RWPE1 (cell line): ENCODE results near the gene WDR91.

Experiments
- CTCF ChIA-PET: fragments of 350-600 bp; sonication (Branson Sonifier 250); formaldehyde crosslinking; extraction: SDS; loops from one replicate; lab custom pipeline; 2021; lab: Yijun Ruan, JAX
- POLR2A ChIA-PET: fragments of 400-600 bp; formaldehyde crosslinking; extraction: SDS; loops from one replicate; lab custom pipeline; 2020; ENCODE audit warnings: antibody characterized with exemption; ENCODE audit not compliant: low non-redundant PET; lab: Yijun Ruan, JAX
- DNase-seq: peaks from one replicate; pipeline ENCODE4 v3.0.0; 2012; ENCODE audit warnings: low spot score
- H3K27ac ChIP-seq: fragments of 450-650 bp; 2 replicates; pipeline ENCODE4 v1.5.1; 2017
- TF ChIP-seq, protein P1 (sequence below): fragments of 450-650 bp; conservative IDR thresholded peaks from 2 replicates; pipeline ENCODE4 v1.5.1; 2017; ENCODE audit warnings: low read depth, mild to moderate bottlenecking

The WDR91 gene

DNA sequence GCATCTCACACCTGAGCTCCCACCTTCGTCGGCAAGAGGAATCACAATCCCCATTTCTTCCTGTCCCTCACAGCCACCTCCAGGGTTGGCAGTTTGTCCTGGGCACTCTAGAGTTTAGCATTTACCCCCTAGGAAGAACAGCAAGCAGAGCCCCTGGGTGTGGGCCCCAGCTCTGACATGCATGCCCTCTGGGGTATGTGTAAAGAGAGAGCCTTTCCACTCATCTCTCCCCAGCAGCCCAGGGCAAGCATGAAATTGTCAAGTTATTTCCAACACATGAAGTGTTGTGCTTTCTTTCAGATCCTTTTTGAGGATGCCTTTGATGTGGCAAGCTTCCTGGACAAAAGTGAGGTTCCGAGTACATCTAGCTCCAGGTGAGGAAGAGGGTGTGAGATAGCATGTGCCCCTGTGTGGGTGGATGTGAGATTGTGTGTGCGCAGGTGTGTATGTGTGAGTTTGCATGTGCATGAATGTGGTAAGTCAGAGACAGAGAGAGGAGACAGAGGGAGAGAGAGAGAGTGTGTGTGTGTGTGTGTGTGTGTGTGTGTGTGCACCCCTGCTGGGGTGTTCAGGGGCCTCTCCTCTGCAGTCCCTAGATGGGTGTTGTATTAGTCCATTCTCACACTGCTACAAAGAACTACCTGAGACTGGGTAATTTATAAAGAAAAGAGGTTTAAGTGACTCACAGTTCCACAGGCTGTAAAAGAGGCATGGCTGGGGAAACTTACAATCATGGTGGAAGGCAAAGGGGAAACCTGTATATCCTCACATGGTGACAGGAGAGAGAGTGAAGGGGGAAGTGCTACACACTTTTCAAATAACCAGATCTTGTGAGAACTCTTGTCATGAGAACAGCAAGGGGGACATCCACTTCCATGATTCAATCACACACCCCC is 40.4 kb upstream of the WDR91 start:
- ChIA-PET POLR2A (no interaction called here), CTCF (no interaction called here)
- TF ChIP-seq, protein P1, sequence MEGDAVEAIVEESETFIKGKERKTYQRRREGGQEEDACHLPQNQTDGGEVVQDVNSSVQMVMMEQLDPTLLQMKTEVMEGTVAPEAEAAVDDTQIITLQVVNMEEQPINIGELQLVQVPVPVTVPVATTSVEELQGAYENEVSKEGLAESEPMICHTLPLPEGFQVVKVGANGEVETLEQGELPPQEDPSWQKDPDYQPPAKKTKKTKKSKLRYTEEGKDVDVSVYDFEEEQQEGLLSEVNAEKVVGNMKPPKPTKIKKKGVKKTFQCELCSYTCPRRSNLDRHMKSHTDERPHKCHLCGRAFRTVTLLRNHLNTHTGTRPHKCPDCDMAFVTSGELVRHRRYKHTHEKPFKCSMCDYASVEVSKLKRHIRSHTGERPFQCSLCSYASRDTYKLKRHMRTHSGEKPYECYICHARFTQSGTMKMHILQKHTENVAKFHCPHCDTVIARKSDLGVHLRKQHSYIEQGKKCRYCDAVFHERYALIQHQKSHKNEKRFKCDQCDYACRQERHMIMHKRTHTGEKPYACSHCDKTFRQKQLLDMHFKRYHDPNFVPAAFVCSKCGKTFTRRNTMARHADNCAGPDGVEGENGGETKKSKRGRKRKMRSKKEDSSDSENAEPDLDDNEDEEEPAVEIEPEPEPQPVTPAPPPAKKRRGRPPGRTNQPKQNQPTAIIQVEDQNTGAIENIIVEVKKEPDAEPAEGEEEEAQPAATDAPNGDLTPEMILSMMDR, result no peak
- no peak for DNase-seq
- H3K27ac ChIP-seq, result no peak overlapping the region

DNA sequence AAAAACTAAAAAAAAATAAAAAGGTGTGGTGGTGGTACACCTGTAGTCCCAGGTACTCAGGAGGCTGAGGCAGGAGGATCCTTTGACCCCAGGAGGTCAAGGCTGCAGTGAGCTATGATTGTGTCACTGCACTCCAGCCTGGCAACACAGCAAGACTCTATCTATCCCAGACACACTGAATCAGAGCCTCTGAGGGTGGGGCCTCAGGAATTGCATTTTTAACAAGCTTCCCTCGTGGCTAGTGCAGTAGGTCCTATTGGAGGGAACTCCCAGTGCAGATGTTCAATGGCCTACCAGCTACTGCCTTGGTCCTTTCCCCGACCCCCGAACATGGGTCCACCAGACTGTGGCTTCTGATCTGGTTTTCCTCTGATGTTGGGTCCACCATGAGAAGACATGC is 37.2 kb upstream of the WDR91 start:
- ChIA-PET POLR2A (no interaction called here), CTCF (no interaction called here)
- DNase-seq, result no peak
- TF ChIP-seq, protein P1, result no peak
- no peak overlapping the region for H3K27ac ChIP-seq

DNA sequence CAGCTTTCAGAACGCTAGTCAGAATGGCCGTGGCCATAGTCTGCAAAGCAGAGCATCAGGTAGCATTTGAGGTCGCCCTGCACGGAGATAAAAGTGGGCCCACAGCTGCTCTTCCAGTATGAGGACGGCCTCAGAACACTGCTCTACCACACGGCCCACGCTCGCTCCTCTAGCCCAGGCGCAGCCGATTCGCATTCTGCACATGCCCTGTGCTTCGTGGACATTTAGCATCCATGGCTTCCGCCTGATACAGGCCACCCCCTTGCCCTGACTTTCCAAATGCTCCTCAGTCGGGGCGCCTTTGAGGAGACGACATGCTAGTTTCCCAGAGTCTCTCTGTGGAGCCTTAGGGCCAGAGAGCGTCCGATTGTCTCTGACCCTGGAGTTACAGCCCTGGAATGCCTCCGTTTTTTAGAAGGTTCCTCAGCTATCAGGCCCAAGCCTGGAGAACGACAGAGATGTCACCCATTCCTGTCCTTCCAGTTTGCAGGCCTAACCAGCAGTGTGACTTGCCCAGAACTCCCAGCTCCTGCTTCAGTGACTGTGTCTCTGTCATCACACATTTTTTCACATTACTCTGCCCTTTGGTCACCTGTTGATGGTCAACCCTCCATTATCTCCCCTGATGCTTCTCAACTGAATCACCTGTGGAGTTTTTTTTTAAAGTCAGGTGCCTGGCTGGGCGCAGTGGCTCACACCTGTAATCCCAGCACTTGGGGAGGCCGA is 36.6 kb upstream of the WDR91 start:
- H3K27ac ChIP-seq, result no peak overlapping the region
- POLR2A ChIA-PET, result no interaction called here
- TF ChIP-seq, protein P1, result no peak
- no peak for DNase-seq
- CTCF ChIA-PET, result interaction anchor here (0.9 kb wide), 1 partner anchor 88 kb away, joined by 3 read pairs; no protein-coding TSS in a partner anchor

DNA sequence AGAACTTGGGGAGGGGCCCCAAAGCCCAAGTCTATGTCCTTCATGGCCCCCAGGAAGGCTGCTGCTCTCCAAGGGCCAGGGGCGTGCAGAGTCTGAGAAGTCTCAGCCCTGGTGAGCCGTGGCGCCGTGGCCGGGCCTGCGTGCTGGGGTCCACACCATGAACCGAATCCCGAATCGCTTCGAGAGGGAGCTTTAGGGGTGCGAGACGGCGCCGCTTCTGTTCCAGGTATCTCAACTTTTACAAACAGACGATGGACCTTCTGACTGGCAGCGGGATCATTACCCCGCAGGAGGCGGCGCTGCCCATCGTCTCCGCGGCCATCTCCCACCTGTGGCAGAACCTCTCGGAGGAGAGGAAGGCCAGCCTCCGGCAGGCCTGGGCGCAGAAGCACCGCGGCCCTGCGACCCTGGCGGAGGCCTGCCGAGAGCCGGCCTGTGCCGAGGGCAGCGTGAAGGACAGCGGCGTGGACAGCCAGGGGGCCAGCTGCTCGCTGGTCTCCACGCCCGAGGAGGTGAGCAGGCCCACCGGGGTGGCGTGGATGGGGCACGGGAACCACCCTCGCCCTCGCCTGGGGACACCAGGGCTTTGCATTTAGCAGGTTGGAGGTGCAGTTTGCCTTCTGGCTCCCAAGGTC is 35.0 kb upstream of the WDR91 start:
- ChIA-PET CTCF (no interaction called here), POLR2A (no interaction called here)
- DNase-seq, result no peak
- H3K27ac ChIP-seq, result no peak overlapping the region
- TF ChIP-seq, protein P1, result no peak

DNA sequence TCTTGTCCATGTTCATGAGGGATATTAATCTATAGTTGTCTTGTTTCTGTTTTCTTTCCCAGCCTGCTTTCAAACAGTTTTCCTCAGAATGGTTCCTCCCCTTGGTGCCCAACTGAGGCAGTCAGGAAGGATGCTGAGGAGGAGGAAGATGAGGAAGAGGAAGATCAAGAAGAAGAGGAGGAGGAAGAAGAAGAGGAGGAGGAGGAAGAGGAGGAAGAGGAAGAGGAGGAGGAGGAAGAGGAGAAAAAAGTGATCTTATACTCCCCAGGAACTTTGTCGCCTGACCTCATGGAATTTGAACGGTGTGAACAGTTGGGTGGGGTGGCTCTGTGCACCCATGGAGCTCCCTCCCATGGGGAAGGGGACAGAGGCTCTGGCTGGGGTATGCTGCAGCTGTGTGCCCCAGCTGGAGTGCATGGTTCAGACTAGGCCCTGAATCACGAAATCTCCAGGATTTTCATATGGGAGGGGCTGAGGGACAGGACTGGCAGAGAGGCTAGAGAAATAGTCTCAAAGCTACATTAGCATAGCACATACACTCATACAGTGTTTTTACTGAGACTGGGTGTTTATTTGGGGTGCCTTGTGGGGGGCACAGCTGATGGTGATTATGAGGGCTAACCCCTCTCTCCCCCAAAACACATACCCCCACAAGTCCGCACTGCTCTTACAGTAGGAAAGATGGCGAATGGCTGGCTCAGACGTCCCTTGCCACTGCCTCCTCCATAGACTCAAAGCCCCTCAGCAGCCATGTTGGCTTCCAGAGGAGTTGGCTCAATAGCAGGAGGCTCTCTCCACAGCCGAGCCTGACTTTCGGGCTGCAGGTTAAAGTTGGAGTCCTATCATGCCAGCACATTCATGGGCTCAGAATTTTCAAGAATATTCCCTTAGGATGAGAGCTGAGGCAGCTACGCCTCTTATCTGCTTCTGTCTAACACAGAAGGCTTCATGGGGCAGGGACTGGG is 34.2 kb upstream of the WDR91 start:
- TF ChIP-seq, protein P1, result no peak
- DNase-seq, result no peak
- POLR2A ChIA-PET, result no interaction called here
- no peak overlapping the region for H3K27ac ChIP-seq
- CTCF ChIA-PET, result no interaction called here
